ENCODE measurements around the gene LPCAT1. TPM values are rescaled to one million over a fixed set of nuclear protein-coding genes. Genes with fewer than 3 reads are reported as not detected.
"Not testable (repeated sequence)": the region's sequence is repeated elsewhere in the genome, so short reads cannot be mapped to it uniquely, and the experiment has no call there.

The LPCAT1 gene
- total RNA-seq, 1 experiment from 2014 or later: 58.5 TPM

GRCh38 chr5:1510151-1510561 is 13.6 kb downstream of the LPCAT1 start:
- DNase-seq (ENCODE audit: low read depth): no peak

DNA sequence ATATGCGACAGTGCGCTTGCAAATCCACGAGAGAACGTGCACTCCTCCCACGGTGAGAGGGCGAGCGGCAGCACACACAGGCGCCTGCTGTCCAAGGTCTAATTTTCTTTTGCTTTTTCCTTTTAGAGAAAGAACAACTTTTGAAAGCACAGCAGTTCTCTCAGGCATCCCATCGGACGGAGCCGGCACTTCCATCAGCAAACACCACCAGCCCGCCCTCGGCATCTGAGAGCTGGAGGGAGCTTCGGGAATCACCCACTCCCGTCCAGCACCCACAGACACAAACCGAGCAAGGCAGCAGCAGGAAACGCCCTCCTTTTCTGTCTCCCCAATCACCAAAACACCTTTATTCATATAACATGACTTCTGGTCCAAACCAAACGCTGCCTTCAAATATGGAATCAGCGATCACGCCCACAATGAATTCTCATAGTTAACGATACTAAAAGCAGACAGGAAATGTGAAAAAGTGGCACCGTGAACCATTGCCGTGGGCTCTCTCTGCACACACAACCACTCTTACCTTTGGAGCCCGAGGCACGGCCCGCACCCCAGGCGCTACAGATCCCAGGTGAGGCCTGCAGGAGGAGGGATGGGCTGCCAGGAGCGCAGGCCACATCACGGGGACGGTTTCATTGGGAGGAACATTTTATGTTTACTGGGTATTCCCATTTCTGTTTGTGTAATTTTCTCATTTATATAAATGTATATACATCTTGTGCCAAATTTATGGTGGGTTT is 14.2 kb downstream of the LPCAT1 start:
- no peak for DNase-seq (ENCODE audit: low read depth)

DNA sequence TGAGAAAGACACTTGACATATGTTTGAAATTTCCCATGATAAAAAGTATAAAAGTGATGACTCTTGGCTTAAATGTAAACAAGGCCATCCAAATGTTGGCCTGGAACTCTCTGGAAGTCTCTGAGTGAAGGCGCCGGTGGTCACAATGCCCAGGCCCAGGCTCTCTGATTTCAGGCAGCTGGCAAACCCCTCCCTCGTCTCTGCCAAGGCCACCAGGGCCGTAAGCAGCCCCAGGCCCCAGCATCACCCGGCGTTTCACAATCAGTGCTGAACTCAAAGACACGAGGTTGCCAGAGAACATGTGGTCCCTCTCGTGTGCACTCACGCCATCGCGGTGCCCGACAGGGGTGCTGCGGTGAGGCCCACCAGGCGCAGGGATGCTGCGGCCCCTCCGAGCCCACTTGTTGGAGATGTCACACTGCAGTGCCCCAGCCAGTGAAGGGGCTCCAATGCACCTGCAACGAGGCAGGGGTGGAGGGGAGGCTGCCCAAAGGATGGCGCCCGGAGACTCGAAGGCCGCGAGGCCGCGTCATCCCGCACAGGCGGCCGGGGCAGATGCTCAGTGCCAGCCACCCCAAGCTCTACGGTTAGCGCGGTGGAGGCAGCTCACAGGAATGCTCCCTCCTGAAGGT is 15.0 kb downstream of the LPCAT1 start:
- no peak for DNase-seq (ENCODE audit: low read depth)

- DNase-seq (ENCODE audit: low read depth): no peak
Observed at GRCh38 chr5:1507961-1508658, 15.7 kb downstream of the LPCAT1 start.

DNA sequence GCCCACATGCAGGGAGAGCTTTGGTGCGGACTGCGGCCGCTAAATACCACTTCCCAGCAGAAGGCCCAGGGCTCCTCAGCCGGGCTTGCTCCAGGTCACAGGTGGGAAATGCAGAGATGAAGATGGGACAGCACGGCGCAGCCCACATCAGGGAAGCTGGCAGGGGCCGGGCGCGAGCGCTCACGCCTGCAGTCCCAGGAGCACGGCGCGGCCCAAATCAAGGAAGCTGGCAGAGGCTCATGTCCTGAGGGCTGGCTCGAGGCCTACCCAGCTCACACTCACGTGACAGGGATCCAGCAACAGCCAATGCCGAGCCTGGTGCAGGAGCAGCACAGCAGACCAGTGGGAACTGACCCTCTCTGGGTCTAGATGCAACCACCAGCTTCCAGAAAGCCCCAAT is 16.3 kb downstream of the LPCAT1 start:
- DNase-seq (ENCODE audit: low read depth): no peak

GRCh38 chr5:1507014-1507375 is 16.8 kb downstream of the LPCAT1 start:
- no peak for DNase-seq (ENCODE audit: low read depth)

GRCh38 chr5:1506242-1507013 is 17.3 kb downstream of the LPCAT1 start:
- DNase-seq (ENCODE audit: low read depth): no peak

- no peak for DNase-seq (ENCODE audit: low read depth)
Observed at GRCh38 chr5:1505506-1506241, 18.1 kb downstream of the LPCAT1 start.

DNA sequence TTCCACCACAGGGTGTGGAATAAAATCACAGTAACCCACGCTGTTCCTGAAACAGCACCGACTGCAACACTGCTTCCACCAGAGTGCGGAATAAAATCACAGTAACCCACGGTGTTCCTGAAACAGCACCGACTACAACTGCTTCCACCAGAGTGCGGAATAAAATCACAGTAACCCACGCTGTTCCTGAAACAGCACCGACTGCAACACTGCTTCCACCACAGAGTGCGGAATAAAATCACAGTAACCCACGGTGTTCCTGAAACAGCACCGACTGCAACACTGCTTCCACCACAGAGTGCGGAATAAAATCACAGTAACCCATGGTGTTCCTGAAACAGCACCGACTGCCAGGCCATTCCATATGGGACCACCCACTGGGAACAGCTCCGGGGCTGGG is 18.7 kb downstream of the LPCAT1 start:
- DNase-seq (ENCODE audit: low read depth): not testable (repeated sequence)

GRCh38 chr5:1504617-1505016 is 19.1 kb downstream of the LPCAT1 start:
- no peak for DNase-seq (ENCODE audit: low read depth)

GRCh38 chr5:1504069-1504595 is 19.6 kb downstream of the LPCAT1 start:
- no peak for DNase-seq (ENCODE audit: low read depth)

DNA sequence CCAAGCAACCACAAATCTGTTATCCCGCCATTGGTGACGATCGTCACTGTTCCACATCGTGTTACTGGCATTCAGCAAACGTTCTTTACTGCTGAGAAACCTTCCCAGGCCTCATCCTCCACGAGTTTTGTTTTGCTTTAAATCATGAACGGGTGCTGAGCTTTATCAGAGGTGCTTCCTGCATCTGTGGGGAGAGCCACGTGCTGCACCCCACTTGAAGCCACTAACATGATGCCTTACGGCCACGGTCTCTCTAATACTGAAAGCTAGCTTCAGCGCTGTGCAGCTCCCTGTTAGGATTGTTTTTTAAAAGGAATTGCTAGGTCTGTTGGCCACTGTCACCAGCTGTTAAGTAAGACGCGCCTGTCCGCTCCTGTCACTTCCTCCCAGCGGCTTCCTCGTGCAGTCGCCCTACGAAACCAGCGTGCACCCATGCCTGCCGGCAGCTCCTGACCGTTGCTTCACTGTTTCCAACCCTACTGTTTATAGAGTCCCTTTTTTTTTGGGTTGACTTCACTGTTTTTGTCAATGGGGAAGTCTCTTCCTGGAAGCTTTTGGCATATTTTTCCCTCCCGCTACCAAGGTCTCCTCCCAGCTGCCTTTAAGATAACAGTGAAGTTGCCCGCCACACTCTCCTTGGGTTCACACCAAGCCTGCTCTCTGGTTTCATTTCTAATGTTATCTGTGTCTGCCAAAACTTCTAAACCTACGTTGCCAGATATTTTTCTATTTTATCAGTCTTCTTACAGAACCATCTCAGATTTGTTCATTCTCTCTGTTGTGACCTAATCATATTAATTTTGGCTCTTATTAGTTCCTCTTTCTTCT is 20.3 kb downstream of the LPCAT1 start:
- no peak for DNase-seq (ENCODE audit: low read depth)

- DNase-seq (ENCODE audit: low read depth): no peak
Observed at GRCh38 chr5:1502737-1503120, 21.0 kb downstream of the LPCAT1 start.

- no peak for DNase-seq (ENCODE audit: low read depth)
Observed at GRCh38 chr5:1502046-1502736, 21.6 kb downstream of the LPCAT1 start.

- DNase-seq (ENCODE audit: low read depth): no peak
Observed at GRCh38 chr5:1501372-1502045, 22.3 kb downstream of the LPCAT1 start.

GRCh38 chr5:1500411-1501091 is 23.2 kb downstream of the LPCAT1 start:
- DNase-seq (ENCODE audit: low read depth): no peak

DNA sequence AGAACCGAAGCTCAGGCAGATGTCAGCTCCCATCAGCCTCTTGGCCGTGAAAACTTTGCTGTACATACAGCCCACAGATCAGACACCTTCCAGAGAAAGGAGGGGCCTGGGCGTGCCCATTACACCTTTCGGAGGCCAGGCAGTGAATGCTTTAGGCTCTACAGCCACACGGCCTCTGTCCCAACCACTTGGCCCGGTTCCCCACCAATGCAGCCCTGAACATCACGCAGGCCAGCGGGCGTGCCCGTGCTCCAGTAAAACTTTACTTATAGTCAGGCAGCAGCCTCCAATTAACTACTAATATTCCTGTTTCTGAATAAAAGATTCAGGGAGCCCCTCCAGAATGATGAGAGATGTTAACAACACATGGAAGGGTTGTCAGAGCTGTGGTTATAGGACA is 23.9 kb downstream of the LPCAT1 start:
- DNase-seq (ENCODE audit: low read depth): no peak

Data from HT1080 (cell line).